A549 (cell line): ENCODE data around the gene TRAPPC6A. TPM values are rescaled to one million over a fixed set of nuclear protein-coding genes. Genes with fewer than 3 reads are reported as not detected.
A peak's percentile ranks its signal among the peaks of the same experiment; 100 is the strongest.

Experiments
- ATAC-seq, 2 experiments: fragments of 200-7000 bp in 1 of 2; fragments of >200 bp in 1 of 2; cut with Nextera tagmentation in 1 of 2; cut with Tn5 transposase in 1 of 2; 3 replicates each; pipeline versions ENCODE4 v1.8.0 to v1.9.1; 2018 to 2020; ENCODE audit warnings: mild to moderate bottlenecking in 1 of 2, moderate library complexity in 1 of 2
- CTCF ChIA-PET: fragments of 300-600 bp; sonication (Branson Sonifier 250); formaldehyde crosslinking; extraction: SDS; loops from one replicate; lab custom pipeline; 2021; ENCODE audit warnings: antibody characterized with exemption, inconsistent platforms; lab: Yijun Ruan, JAX
- POLR2A ChIA-PET: fragments of 350-600 bp; formaldehyde crosslinking; extraction: SDS; loops from one replicate; lab custom pipeline; 2021; ENCODE audit warnings: antibody characterized with exemption, inconsistent platforms; lab: Yijun Ruan, JAX
- DNase-seq, 2 experiments: peaks; one replicate each; pipeline versions ENCODE4 v3.0.0 to v3.0.0-alpha.2; 2011 to 2016; ENCODE audit warnings: low read depth in 1 of 2, low spot score in 1 of 2
- FAIRE-seq: peaks from 2 replicates; lab custom pipeline; 2011; peaks lifted over from hg19 to GRCh38; lab: Jason Lieb, UNC
- H3K27ac ChIP-seq, 2 experiments: fragments of >200 bp; sonication (Bioruptor Twin); formaldehyde crosslinking; 3 replicates each; pipeline ENCODE4 v1.5.1; 2016 to 2017
- H3K4me1 ChIP-seq: fragments of >200 bp; sonication (Bioruptor Twin); formaldehyde crosslinking; 3 replicates; pipeline ENCODE4 v1.6.1; 2016
- H3K4me2 ChIP-seq: fragments of >200 bp; sonication (Bioruptor Twin); formaldehyde crosslinking; 3 replicates; pipeline ENCODE4 v1.6.1; 2016
- H3K4me3 ChIP-seq: fragments of >200 bp; sonication (Bioruptor Twin); formaldehyde crosslinking; 3 replicates; pipeline ENCODE4 v1.5.1; 2016
- H3K9me3 ChIP-seq: fragments of >200 bp; sonication (Bioruptor Twin); formaldehyde crosslinking; 3 replicates; pipeline ENCODE4 v1.6.1; 2016
- CBX2 ChIP-seq: fragments of 200-600 bp; sonication (generic); IDR thresholded peaks from 2 replicates; pipeline ENCODE4 v1.6.1; 2016; ENCODE audit warnings: low read depth, mild to moderate bottlenecking, borderline replicate concordance
- CEBPB ChIP-seq, 2 experiments: fragments of >200 bp in 1 of 2; sonication (Bioruptor Twin) in 1 of 2; formaldehyde crosslinking in 1 of 2; IDR thresholded peaks; 2 replicates each; pipeline ENCODE4 v1.6.1; 2012 to 2016
- CHD4 ChIP-seq: fragments of 200-600 bp; sonication (generic); IDR thresholded peaks from 2 replicates; pipeline ENCODE4 v1.6.1; 2016; ENCODE audit warnings: antibody characterized with exemption, mild to moderate bottlenecking, borderline replicate concordance
- EHMT2 ChIP-seq: fragments of 200-600 bp; sonication (generic); IDR thresholded peaks from 2 replicates; pipeline ENCODE4 v1.6.1; 2016; ENCODE audit warnings: antibody characterized with exemption, low read depth, mild to moderate bottlenecking, moderate library complexity
- FOSB ChIP-seq: fragments of 250-450 bp; sonication (Bioruptor Pico); IDR thresholded peaks from 2 replicates; pipeline ENCODE4 v1.5.0; 2020; ENCODE audit warnings: mild to moderate bottlenecking, moderate library complexity
- HOXA7 ChIP-seq: fragments of 250-450 bp; sonication (Bioruptor Pico); IDR thresholded peaks from 2 replicates; pipeline ENCODE4 v1.5.0; 2020; ENCODE audit warnings: mild to moderate bottlenecking, moderate library complexity
- JUN ChIP-seq, 2 experiments: fragments of >200 bp; sonication (Bioruptor Twin); formaldehyde crosslinking; IDR thresholded peaks; 2 replicates in 1 of 2; 3 replicates in 1 of 2; pipeline ENCODE4 v1.6.1; 2016 to 2017
- KDM5A ChIP-seq: fragments of 200-600 bp; sonication (generic); IDR thresholded peaks from 2 replicates; pipeline ENCODE4 v1.6.1; 2016; ENCODE audit warnings: antibody characterized with exemption, mild to moderate bottlenecking
- MAZ ChIP-seq: fragments of 150-350 bp; IDR thresholded peaks from 2 replicates; pipeline ENCODE4 v1.6.1; 2014; ENCODE audit warnings: antibody characterized with exemption, low read depth, low read length, borderline replicate concordance
- NPAS2 ChIP-seq: fragments of 250-450 bp; sonication (Bioruptor Pico); IDR thresholded peaks from 2 replicates; pipeline ENCODE4 v1.8.0; 2022; ENCODE audit warnings: mild to moderate bottlenecking, moderate library complexity, borderline replicate concordance
- NR3C1 ChIP-seq: fragments of >200 bp; sonication (Bioruptor Twin); formaldehyde crosslinking; IDR thresholded peaks from 3 replicates; pipeline ENCODE4 v1.6.1; 2017
- RCOR1 ChIP-seq: fragments of 150-350 bp; IDR thresholded peaks from 2 replicates; pipeline ENCODE4 v1.6.1; 2014; ENCODE audit warnings: antibody characterized with exemption, low read length, low read depth
- RNF2 ChIP-seq: fragments of 200-600 bp; sonication (generic); IDR thresholded peaks from 2 replicates; pipeline ENCODE4 v1.6.1; 2016; ENCODE audit warnings: low read depth, mild to moderate bottlenecking, antibody characterized with exemption, moderate library complexity, borderline replicate concordance
- TFCP2L1 ChIP-seq: fragments of 250-450 bp; sonication (Bioruptor Pico); IDR thresholded peaks from 2 replicates; pipeline ENCODE4 v1.5.0; 2021; ENCODE audit warnings: mild to moderate bottlenecking
- TP53 ChIP-seq: fragments of 250-450 bp; sonication (Bioruptor Pico); IDR thresholded peaks from 2 replicates; pipeline ENCODE4 v1.5.0; 2021; ENCODE audit warnings: mild to moderate bottlenecking, moderate library complexity
- ZFP36 ChIP-seq: fragments of 450-650 bp; IDR thresholded peaks from 2 replicates; pipeline ENCODE4 v1.6.1; 2014; ENCODE audit warnings: borderline replicate concordance; ENCODE audit not compliant: partially characterized antibody
- ZNF302 ChIP-seq: fragments of 250-450 bp; sonication (Bioruptor Pico); IDR thresholded peaks from 2 replicates; pipeline ENCODE4 v1.9.0; 2021; ENCODE audit warnings: inconsistent platforms, mild to moderate bottlenecking, moderate library complexity
- WGBS: methylation state at CpG from one replicate; pipeline ENCODE4 v1.1.6; 2017; ENCODE audit errors: missing lambda C conversion rate; 5-methylcytosine and 5-hydroxymethylcytosine counted together
- polyA plus RNA-seq, 4 experiments: library from polyadenylated mRNA; depleted of rRNA in 3 of 4; stranded (reverse); fragments of >200 nt; fragmentation: RNase III in 1 of 4; extraction: RNeasy Plus Mini Kit Qiagen cat#74134 plus additional on column Dnase treatment in 1 of 4; gene quantifications; 2 replicates in 3 of 4; 3 replicates in 1 of 4; pipeline ENCODE4 v1.2.3, GENCODE V29; 2011 to 2017
- TF ChIP-seq, protein P1 (sequence below): fragments of 200-600 bp; sonication (generic); IDR thresholded peaks from 2 replicates; pipeline ENCODE4 v1.6.1; 2016; ENCODE audit warnings: antibody characterized with exemption, mild to moderate bottlenecking, moderate library complexity
- TF ChIP-seq, protein P2 (sequence below): fragments of >200 bp; sonication (Bioruptor Twin); formaldehyde crosslinking; IDR thresholded peaks from 3 replicates; pipeline ENCODE4 v1.5.1; 2016
- TF ChIP-seq, protein P3 (sequence below): fragments of 450-650 bp; IDR thresholded peaks from 2 replicates; pipeline ENCODE4 v1.6.1; 2014; ENCODE audit warnings: antibody characterized with exemption
- TF ChIP-seq, protein P4 (sequence below): IDR thresholded peaks from 2 replicates; pipeline ENCODE4 v1.6.1; 2012; ENCODE audit warnings: low read depth, borderline replicate concordance

Gene TRAPPC6A
- polyA plus RNA-seq, 2 of the 4 experiments (the other 2 are of a cell fraction): 28.5 to 29.8 TPM

DNA sequence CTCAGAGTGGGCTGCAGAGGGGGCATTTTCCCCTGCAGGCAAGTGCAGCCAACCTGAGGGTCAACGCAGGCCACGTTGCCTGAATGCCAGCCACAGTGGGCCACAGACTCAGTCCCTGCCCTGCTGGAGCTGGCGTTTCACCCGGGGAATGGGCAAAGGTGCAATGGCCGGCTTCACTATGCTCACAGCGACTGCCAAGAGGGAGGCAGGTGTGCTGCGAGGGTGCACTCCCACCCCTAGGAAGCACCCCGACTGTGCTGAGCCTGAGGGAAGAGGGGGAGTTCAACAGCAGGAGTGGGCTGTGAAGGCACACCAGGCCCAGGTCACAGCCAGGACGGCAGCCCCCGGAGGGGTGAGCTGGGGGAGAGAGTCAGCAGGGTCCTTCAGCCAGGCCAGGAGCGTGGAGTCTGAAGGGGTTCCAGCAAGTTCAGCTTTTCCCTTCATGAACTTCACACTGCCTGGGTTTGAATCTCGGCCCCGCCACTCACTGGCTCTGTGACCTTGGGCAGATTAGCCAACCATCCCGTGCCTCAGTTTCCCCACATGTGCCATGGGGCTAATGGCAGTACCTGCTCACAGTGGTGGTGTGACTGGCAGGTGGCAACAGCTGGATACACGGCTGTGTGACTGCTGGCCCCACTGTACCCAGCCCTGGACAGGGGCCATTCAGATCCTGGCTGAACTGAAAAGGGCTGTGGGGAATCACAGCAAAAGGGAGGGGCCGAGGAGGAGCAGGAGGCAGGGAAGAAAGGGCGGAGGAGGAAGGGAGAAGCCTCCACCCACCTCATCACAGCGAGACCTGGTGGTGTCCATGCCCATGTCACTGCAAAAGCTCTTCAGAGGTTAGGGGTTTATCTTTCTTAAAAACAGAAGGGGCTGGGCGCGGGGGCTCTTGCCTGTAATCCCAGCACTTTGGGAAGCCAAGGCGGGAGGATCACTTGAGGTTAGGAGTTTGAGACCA lies 7.6 kb downstream of the TRAPPC6A start:
- CTCF ChIA-PET: interaction anchor here (0.7 to 1.8 kb wide), 6 partner anchors 8 to 266 kb away, joined by 3 to 8 read pairs (median 4); partner anchors contain the start of gene BLOC1S3
- no peak overlapping the region for H3K27ac ChIP-seq
- no peak for TF ChIP-seq CEBPB (IDR thresholded peaks at IDR 0.05)
- no peak for TF ChIP-seq RCOR1
- TF ChIP-seq RNF2: no peak
- TF ChIP-seq EHMT2: no peak
- no peaks in the 10 kb centered on the region for H3K9me3 ChIP-seq
- no peak for DNase-seq
- POLR2A ChIA-PET: no interaction called here
- FAIRE-seq: no peak
- H3K4me3 ChIP-seq: no peak overlapping the region
- H3K4me1 ChIP-seq: no peaks in the 10 kb centered on the region
- 67% methylated on average over 16 of the region's 21 CpGs for WGBS
- no peak overlapping the region for H3K4me2 ChIP-seq
- peak in 1 of 2 experiments; percentile 12; a peak in 1 of 6 replicates for ATAC-seq

DNA sequence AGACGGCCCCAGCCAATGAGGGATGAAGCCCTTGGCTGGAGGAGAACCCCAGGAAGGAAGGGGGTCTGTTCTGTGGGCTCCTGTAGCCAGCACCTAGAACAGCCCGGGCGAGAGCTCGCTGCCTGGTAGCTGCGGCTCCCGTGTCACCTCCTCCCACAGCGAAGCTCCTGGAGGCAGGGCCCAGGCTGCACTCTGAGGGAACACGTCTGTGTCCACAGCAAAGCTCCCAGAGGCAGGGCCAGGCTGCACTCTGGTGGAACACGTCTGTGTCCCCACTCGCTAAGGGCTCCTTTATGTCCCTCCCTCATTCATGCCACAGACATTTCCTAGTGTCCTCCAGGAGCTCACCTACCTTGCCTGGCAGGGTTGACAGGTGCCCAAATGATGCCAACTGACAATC lies 8.4 kb downstream of the TRAPPC6A start:
- H3K9me3 ChIP-seq: no peaks in the 10 kb centered on the region
- WGBS: 85% methylated on average over 10 of the region's 10 CpGs
- H3K4me2 ChIP-seq: no peak overlapping the region
- ATAC-seq (no peak), DNase-seq (no peak), FAIRE-seq (no peak)
- no peaks in the 10 kb centered on the region for H3K4me1 ChIP-seq
- ChIA-PET CTCF (interaction anchor here (0.6 to 2.8 kb wide), 6 partner anchors 9 to 265 kb away, joined by 3 to 9 read pairs (median 4); partner anchors contain the start of gene BLOC1S3), POLR2A (no interaction called here)
- no peak overlapping the region for H3K27ac ChIP-seq
- H3K4me3 ChIP-seq: no peak overlapping the region
- TF ChIP-seq RNF2 (no peak), KDM5A (no peak), MAZ (no peak)
- TF ChIP-seq, protein P1, sequence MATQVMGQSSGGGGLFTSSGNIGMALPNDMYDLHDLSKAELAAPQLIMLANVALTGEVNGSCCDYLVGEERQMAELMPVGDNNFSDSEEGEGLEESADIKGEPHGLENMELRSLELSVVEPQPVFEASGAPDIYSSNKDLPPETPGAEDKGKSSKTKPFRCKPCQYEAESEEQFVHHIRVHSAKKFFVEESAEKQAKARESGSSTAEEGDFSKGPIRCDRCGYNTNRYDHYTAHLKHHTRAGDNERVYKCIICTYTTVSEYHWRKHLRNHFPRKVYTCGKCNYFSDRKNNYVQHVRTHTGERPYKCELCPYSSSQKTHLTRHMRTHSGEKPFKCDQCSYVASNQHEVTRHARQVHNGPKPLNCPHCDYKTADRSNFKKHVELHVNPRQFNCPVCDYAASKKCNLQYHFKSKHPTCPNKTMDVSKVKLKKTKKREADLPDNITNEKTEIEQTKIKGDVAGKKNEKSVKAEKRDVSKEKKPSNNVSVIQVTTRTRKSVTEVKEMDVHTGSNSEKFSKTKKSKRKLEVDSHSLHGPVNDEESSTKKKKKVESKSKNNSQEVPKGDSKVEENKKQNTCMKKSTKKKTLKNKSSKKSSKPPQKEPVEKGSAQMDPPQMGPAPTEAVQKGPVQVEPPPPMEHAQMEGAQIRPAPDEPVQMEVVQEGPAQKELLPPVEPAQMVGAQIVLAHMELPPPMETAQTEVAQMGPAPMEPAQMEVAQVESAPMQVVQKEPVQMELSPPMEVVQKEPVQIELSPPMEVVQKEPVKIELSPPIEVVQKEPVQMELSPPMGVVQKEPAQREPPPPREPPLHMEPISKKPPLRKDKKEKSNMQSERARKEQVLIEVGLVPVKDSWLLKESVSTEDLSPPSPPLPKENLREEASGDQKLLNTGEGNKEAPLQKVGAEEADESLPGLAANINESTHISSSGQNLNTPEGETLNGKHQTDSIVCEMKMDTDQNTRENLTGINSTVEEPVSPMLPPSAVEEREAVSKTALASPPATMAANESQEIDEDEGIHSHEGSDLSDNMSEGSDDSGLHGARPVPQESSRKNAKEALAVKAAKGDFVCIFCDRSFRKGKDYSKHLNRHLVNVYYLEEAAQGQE: no peak
- TF ChIP-seq, protein P2, sequence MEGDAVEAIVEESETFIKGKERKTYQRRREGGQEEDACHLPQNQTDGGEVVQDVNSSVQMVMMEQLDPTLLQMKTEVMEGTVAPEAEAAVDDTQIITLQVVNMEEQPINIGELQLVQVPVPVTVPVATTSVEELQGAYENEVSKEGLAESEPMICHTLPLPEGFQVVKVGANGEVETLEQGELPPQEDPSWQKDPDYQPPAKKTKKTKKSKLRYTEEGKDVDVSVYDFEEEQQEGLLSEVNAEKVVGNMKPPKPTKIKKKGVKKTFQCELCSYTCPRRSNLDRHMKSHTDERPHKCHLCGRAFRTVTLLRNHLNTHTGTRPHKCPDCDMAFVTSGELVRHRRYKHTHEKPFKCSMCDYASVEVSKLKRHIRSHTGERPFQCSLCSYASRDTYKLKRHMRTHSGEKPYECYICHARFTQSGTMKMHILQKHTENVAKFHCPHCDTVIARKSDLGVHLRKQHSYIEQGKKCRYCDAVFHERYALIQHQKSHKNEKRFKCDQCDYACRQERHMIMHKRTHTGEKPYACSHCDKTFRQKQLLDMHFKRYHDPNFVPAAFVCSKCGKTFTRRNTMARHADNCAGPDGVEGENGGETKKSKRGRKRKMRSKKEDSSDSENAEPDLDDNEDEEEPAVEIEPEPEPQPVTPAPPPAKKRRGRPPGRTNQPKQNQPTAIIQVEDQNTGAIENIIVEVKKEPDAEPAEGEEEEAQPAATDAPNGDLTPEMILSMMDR: no peak
- TF ChIP-seq, protein P3, sequence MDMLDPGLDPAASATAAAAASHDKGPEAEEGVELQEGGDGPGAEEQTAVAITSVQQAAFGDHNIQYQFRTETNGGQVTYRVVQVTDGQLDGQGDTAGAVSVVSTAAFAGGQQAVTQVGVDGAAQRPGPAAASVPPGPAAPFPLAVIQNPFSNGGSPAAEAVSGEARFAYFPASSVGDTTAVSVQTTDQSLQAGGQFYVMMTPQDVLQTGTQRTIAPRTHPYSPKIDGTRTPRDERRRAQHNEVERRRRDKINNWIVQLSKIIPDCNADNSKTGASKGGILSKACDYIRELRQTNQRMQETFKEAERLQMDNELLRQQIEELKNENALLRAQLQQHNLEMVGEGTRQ: no peak

DNA sequence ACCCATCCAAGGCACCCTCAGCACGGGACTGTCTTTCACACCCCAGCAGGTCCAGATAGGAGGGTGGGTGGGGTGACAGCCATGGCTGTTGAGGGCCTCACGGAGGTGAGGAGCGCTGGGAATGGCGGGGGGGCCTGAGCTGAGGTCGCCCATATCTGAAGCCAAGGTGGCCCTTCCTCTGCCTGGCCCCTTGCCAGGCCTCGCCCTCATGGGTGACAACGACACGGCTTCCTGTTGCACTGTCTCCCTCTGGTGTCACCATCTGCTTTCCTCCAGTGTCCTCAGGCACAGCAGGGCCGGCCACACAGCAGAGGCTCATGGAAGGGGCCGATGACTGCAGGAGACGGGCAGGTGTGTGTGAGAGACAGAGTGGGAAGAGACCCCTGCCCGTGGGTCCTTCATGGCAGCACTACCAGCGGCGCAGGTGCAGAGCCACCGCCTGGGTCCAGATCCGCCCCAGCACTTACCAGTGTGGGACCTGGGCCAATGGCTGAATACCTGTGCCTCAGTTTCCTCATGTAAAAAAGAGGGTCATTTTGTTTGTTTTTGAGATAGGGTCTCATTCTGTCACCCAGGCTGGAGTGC lies 9.2 kb downstream of the TRAPPC6A start:
- ATAC-seq (no peak), DNase-seq (no peak), FAIRE-seq (no peak)
- H3K27ac ChIP-seq: no peak overlapping the region
- CTCF ChIA-PET: interaction anchor here (0.5 to 3.1 kb wide), 6 partner anchors 9 to 134 kb away, joined by 3 to 18 read pairs (median 3); partner anchors contain the start of genes BLOC1S3 and TRAPPC6A
- H3K4me2 ChIP-seq: no peak overlapping the region
- no peaks in the 10 kb centered on the region for H3K9me3 ChIP-seq
- POLR2A ChIA-PET: no interaction called here
- 0 out of 3 replicates have a peak, but pooled peaks cover 4% of the 10 kb centered on the region for H3K4me1 ChIP-seq
- WGBS: 81% methylated on average over 16 of the region's 16 CpGs
- H3K4me3 ChIP-seq: no peak overlapping the region
- TF ChIP-seq, protein P4, sequence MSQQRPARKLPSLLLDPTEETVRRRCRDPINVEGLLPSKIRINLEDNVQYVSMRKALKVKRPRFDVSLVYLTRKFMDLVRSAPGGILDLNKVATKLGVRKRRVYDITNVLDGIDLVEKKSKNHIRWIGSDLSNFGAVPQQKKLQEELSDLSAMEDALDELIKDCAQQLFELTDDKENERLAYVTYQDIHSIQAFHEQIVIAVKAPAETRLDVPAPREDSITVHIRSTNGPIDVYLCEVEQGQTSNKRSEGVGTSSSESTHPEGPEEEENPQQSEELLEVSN: no peak
- TF ChIP-seq HOXA7 (CRISPR knock-in tag) (no peak), TFCP2L1 (CRISPR knock-in tag) (no peak), CBX2 (no peak), TP53 (CRISPR knock-in tag) (no peak), KDM5A (no peak), NPAS2 (CRISPR knock-in tag) (no peak), ZNF302 (no peak), ZFP36 (no peak), JUN (IDR thresholded peaks at IDR 0.05) (no peak), NR3C1 (no peak), CHD4 (no peak), FOSB (CRISPR knock-in tag) (no peak)
- TF ChIP-seq, protein P2: no peak
